HG03159 (cell line): ENCODE measurements around the gene C18orf32.
"Not testable (repeated sequence)": the region's sequence is repeated elsewhere in the genome, so short reads cannot be mapped to it uniquely, and the experiment has no call there.

Experiments used
- ATAC-seq: cut with Tn5 transposase; IDR thresholded peaks from one replicate; pipeline ENCODE4 v1.9.1; 2021; ENCODE audit warnings: mild to moderate bottlenecking, moderate library complexity; ENCODE audit not compliant: unreplicated experiment

The C18orf32 gene

GRCh38 chr18:49503931-49504330 lies 16.9 kb upstream of the C18orf32 start:
- no peak for ATAC-seq

- ATAC-seq, result no peak
Observed at GRCh38 chr18:49500201-49500921, 13.3 kb upstream of the C18orf32 start.

GRCh38 chr18:49499046-49499637 lies 12.1 kb upstream of the C18orf32 start:
- ATAC-seq, result no peak

- no peak for ATAC-seq
Observed at GRCh38 chr18:49495480-49495879, 8.4 kb upstream of the C18orf32 start.

GRCh38 chr18:49495076-49495475 lies 8.0 kb upstream of the C18orf32 start:
- no peak for ATAC-seq

- ATAC-seq, result no peak
Observed at GRCh38 chr18:49494660-49495059, 7.6 kb upstream of the C18orf32 start.

- ATAC-seq, result no peak
Observed at GRCh38 chr18:49492694-49493033, 5.6 kb upstream of the C18orf32 start.

GRCh38 chr18:49491857-49492693 lies 5.0 kb upstream of the C18orf32 start, which contains the start of gene RPL17:
Gene RPL17, minus strand, starts transcription at chr18:49492465.
- ATAC-seq, result peak; percentile 66

- ATAC-seq, result no peak
Observed at GRCh38 chr18:49491534-49491856, 4.5 kb upstream of the C18orf32 start.

GRCh38 chr18:49490246-49490762 lies 3.3 kb upstream of the C18orf32 start:
- no peak for ATAC-seq

- no peak for ATAC-seq
Observed at GRCh38 chr18:49487711-49488310, 777 bp upstream of the C18orf32 start.

- peak; percentile 32 for ATAC-seq
Observed at GRCh38 chr18:49486606-49486952, 455 bp downstream of the C18orf32 start.

GRCh38 chr18:49486134-49486533 lies 900 bp downstream of the C18orf32 start:
- ATAC-seq, result no peak

- ATAC-seq, result no peak
Observed at GRCh38 chr18:49483198-49483597, 3.8 kb downstream of the C18orf32 start.

- ATAC-seq, result no peak
Observed at GRCh38 chr18:49481907-49482306, 5.1 kb downstream of the C18orf32 start.

- no peak for ATAC-seq
Observed at GRCh38 chr18:49481317-49481716, 5.7 kb downstream of the C18orf32 start.

GRCh38 chr18:49479381-49480137 lies 7.5 kb downstream of the C18orf32 start:
- no peak for ATAC-seq

GRCh38 chr18:49476664-49477411 lies 10.2 kb downstream of the C18orf32 start:
- ATAC-seq, result no peak

- ATAC-seq, result not testable (repeated sequence)
Observed at GRCh38 chr18:49474935-49475334, 12.1 kb downstream of the C18orf32 start.

- no peak for ATAC-seq
Observed at GRCh38 chr18:49473721-49474120, 13.3 kb downstream of the C18orf32 start.
